GM11168 (cell line): ENCODE data around the gene ANGPTL8.

ENCODE experiments used
- in situ Hi-C: fragments of 300-500 bp; cut with MboI; formaldehyde crosslinking; loops from one replicate; pipeline ENCODE4 v1.12.0; 2022; ENCODE audit warnings: low sequenced_read_pairs; ENCODE audit not compliant: unreplicated experiment

The ANGPTL8 gene

GRCh38 chr19:11203194-11204075 lies 36.0 kb upstream of the ANGPTL8 start:
- in situ Hi-C loops, result loop anchor here (5.0 kb wide), 1 partner anchor 56 kb away; no protein-coding TSS in a partner anchor

- in situ Hi-C loops, result loop anchor here (5.0 kb wide), 1 partner anchor 57 kb away; no protein-coding TSS in a partner anchor
Measured at GRCh38 chr19:11204076-11204602, 35.3 kb upstream of the ANGPTL8 start.

GRCh38 chr19:11204943-11205349 lies 34.5 kb upstream of the ANGPTL8 start:
- in situ Hi-C loops, result loop anchor here (5.0 kb wide), 2 partner anchors 58 to 163 kb away; no protein-coding TSS in a partner anchor

GRCh38 chr19:11205939-11206570 lies 33.4 kb upstream of the ANGPTL8 start:
- in situ Hi-C loops, result loop anchor here (5.0 kb wide), 1 partner anchor 164 kb away; no protein-coding TSS in a partner anchor

- in situ Hi-C loops, result loop anchor here (5.0 kb wide), 1 partner anchor 167 kb away; no protein-coding TSS in a partner anchor
Measured at GRCh38 chr19:11208561-11209471, 30.6 kb upstream of the ANGPTL8 start.

GRCh38 chr19:11209839-11210655 lies 29.4 kb upstream of the ANGPTL8 start:
- in situ Hi-C loops, result loop anchor here (5.0 kb wide), 1 partner anchor 168 kb away; no protein-coding TSS in a partner anchor

GRCh38 chr19:11210656-11210928 lies 28.8 kb upstream of the ANGPTL8 start:
- in situ Hi-C loops, result no loop called here

- in situ Hi-C loops, result no loop called here
Measured at GRCh38 chr19:11214387-11214786, 25.0 kb upstream of the ANGPTL8 start.

GRCh38 chr19:11221082-11221598 lies 18.3 kb upstream of the ANGPTL8 start:
- in situ Hi-C loops, result no loop called here

GRCh38 chr19:11223200-11223599 lies 16.2 kb upstream of the ANGPTL8 start:
- in situ Hi-C loops, result no loop called here

GRCh38 chr19:11224429-11224828 lies 15.0 kb upstream of the ANGPTL8 start:
- in situ Hi-C loops, result no loop called here

GRCh38 chr19:11225172-11225571 lies 14.2 kb upstream of the ANGPTL8 start:
- in situ Hi-C loops, result no loop called here

- in situ Hi-C loops, result no loop called here
Measured at GRCh38 chr19:11225815-11226214, 13.6 kb upstream of the ANGPTL8 start.

GRCh38 chr19:11226716-11227166 lies 12.7 kb upstream of the ANGPTL8 start:
- in situ Hi-C loops, result no loop called here

- in situ Hi-C loops, result no loop called here
Measured at GRCh38 chr19:11227195-11227886, 12.1 kb upstream of the ANGPTL8 start.

- in situ Hi-C loops, result no loop called here
Measured at GRCh38 chr19:11230621-11231386, 8.6 kb upstream of the ANGPTL8 start.

GRCh38 chr19:11232555-11232954 lies 6.9 kb upstream of the ANGPTL8 start:
- in situ Hi-C loops, result no loop called here

- in situ Hi-C loops, result no loop called here
Measured at GRCh38 chr19:11233073-11233472, 6.3 kb upstream of the ANGPTL8 start.
